Activated naive CD4-positive, alpha-beta T cell treated with Interleukin-2 at 50 U/mL for 16 hours (primary cell): Measurements from ENCODE around the gene TMCO4.
A peak's percentile ranks its signal among the peaks of the same experiment; 100 is the strongest.
"Not testable (repeated sequence)": the region's sequence is repeated elsewhere in the genome, so short reads cannot be mapped to it uniquely, and the experiment has no call there.

Source experiments
- DNase-seq: peaks from one replicate; pipeline ENCODE4 v3.0.0-alpha.2; 2020

Gene TMCO4

GRCh38 chr1:19799230-19800075 is at the start of gene TMCO4:
Gene TMCO4 (minus strand): TSS chr1:19799916. CDS start chr1:19780758, 19,158 bp downstream.
- DNase-seq, result peak; percentile 66

DNA sequence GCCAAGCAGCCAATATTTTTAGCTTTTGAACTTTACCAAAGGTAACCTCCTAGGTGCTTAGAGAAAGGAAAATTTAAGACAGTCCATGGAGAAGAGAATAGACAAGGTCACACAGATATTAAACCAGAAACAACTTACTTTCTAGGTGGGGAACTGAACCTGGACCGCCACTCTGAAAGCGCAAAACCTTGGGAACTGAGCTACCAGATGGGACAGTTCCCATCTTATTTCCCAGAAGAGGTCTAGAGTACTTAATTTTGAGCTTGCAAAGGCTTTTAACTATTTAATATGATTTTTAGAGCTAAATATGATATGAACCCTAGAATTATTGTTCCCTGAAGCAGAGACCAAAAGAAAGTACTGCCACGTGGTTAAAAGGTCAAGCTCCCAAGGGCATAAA is 49.6 kb upstream of the TMCO4 start:
- DNase-seq, result not testable (repeated sequence)

DNA sequence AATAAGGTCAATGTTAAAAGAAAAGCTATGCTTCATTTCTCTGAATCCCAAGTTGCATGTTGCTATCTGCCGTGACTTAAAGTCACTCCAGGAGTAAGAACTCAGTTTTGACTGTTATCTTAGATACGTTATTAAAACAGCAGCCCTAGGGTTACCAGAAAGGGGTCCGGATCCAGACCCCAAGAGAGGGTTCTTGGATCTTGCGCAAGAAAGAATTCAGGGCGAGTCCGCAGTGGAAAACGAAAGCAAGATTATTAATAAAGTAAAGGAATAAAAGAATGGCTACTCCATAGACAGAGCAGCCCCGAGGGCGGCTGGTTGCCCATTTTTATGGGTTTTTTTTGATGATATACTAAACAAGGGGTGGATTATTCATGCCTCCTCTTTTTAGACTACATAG is 47.6 kb upstream of the TMCO4 start:
- not testable (repeated sequence) for DNase-seq

GRCh38 chr1:19846338-19846737 is 46.6 kb upstream of the TMCO4 start:
- no peak for DNase-seq

- no peak for DNase-seq
These were observed 45.8 kb upstream of the TMCO4 start for GRCh38 chr1:19845555-19845954.

DNA sequence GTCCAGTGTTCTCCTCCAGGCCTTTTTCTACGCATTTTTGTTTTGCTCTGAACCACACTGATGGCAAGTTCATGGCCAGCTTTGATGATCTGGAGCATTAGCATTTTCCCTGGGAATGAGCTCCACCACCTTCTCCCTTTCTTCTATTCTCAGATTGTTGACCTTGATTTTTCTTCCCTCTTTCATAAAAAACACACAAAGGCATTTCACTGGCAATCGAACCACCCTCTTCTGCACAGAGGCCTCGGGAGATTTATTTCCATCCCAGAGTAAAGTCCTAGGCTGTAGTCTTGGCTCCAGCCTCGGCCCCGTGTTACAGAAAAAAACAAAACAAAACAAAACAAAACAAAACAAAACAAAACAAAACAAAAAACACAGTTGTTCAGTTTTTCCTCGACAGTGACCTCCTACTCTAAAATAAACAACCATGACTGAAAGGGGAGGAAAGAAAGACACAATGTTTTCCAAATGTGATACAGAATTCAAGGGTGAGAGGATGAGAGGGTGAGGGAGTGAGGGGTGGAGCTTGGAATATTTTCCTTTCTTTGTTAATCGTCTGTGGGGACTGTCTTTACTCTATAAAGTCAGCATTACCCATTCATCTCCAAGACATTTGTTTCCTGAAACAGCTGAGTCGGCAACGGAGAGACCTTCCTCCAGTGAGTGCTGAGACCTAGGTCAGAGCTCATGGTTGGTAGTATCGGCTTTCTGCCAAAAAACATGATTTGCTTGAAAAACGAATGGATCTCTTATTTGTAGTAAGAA is 45.2 kb upstream of the TMCO4 start:
- DNase-seq, result no peak

DNA sequence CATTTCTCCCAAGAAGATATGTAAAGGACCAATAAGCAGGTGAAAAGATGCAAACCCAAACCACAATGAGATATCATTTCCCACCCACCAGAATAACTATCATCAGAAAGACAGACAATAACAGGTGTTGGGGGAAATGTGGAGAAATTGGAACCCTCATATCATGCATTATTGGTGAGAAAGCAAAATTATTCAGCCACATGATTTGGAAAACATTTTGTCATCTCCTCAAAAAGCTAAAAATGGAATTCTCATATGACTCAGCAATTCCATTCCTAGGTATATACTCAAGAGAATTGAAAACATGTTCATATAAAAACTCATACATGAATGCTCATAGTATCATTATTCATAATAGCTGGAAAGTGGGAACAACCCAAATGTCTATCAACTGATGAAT is 40.5 kb upstream of the TMCO4 start:
- no peak for DNase-seq

- DNase-seq, result no peak
These were observed 38.1 kb upstream of the TMCO4 start for GRCh38 chr1:19837866-19838265.

DNA sequence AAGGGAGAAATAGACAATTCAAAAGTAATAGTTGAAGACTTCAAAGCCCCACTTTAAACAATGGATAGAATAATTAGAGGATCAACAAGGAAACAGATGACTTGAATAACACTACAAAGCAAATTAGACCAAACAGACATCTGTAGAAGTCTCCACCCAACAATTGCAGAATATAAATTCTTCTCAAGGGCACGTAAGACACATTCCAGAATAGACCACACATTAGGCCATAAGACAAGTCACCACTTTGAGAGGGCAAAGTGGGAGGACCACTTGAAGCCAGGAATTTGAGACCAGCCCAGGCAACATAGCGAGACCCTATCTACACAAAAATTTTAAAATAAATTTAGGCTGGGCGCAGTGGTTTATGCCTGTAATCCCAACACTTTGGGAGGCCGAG is 35.9 kb upstream of the TMCO4 start:
- no peak for DNase-seq

- DNase-seq, result no peak
These were observed 31.7 kb upstream of the TMCO4 start for GRCh38 chr1:19831441-19831840.

DNA sequence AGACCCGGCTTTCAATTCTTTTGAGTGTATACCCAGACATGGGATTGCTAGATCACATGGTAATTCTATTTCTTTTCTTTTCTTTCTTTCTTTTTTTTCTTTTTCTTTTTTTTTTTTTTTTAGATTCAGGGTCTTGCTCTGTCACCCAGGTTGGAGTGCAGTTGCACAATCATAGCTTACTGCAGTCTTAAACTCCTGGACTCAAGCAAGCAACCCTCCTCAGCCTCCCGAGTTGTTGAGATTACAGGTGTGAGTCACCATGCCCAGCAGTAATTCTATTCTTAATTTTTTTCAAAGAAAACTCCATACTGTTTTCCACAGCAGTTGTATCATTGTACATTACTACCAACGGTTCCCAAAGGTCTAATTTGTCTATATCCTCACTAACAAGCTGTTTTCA is 28.8 kb upstream of the TMCO4 start:
- DNase-seq, result no peak

- no peak for DNase-seq
These were observed 25.6 kb upstream of the TMCO4 start for GRCh38 chr1:19825298-19825697.

DNA sequence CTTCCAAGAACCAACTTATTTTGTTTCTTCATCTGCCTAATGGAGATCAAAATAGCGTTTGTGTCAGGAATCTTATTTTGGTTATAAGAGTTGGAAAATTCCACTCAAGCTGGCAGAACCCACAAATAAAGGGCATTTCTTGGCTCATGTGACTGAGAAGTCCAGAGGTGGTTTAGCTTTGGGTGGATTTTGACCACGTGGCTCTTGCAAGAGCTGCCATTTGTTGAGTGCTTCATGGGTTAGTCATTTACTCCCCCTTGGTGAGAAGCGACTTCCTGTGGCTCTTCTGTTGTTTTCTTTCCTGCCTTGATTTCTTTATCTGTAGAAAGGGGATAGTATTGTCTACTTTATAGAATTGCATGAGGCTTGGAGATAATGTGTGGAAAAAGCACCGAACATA is 24.8 kb upstream of the TMCO4 start:
- DNase-seq, result no peak

DNA sequence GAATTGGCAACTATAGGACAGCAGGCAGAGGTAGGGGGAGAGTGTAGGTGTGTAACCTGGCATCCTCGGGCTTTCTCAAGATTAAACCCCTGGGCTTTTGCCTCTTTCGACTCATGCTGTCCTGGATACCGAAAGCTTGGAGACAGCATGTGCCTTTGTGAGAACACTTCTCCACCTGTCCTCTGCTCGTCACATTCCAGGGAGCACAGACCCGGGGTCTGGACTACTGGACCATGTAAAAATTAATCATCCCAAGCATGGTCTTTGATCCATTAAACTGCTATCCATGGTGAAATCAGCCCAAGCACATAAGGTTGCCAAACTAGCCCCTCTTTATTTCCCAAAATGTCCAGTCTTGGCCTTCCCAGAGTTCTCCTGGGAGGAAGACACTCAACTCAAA is 24.3 kb upstream of the TMCO4 start:
- DNase-seq, result no peak

GRCh38 chr1:19819701-19820100 is 20.0 kb upstream of the TMCO4 start:
- no peak for DNase-seq

DNA sequence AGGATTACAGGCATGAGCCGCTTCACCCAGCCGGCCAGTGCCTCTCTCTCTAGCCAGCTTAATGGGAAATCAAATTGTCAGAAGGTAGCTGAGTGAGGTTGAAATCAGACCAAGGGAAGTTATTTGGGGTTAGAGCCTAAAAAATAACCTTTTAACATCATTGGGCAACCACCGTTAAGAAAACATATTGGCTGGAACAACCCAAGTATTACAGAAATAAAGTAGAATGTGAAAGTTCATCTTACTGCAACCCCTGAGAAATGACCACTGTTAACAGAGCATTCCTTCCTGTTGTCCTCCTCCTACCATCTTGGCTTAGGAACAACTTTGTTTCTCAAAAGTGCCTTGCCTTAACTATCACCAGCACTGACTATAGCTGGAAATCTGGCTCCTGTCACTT is 18.6 kb upstream of the TMCO4 start:
- no peak for DNase-seq

DNA sequence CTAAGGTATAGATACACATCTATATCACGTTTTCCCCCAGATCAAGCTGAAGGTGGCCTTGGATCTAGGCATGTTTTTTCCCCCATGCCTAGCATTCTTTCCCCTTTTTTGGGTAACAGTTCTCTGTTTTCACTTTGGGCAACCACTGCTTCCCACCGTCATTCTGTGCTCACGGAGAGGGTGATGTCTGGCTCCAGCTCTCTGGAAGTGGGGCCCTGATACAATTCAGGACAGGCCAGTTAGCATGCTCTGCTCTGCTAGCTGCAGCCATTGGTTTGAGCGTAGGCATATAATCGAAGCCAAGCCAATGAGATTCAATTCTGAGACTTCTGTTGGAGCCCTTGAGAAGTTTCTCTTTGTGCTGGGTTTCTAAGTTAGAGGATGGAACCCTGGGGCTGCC is 17.4 kb upstream of the TMCO4 start:
- no peak for DNase-seq

GRCh38 chr1:19816737-19817086 is 17.0 kb upstream of the TMCO4 start:
- not testable (repeated sequence) for DNase-seq

DNA sequence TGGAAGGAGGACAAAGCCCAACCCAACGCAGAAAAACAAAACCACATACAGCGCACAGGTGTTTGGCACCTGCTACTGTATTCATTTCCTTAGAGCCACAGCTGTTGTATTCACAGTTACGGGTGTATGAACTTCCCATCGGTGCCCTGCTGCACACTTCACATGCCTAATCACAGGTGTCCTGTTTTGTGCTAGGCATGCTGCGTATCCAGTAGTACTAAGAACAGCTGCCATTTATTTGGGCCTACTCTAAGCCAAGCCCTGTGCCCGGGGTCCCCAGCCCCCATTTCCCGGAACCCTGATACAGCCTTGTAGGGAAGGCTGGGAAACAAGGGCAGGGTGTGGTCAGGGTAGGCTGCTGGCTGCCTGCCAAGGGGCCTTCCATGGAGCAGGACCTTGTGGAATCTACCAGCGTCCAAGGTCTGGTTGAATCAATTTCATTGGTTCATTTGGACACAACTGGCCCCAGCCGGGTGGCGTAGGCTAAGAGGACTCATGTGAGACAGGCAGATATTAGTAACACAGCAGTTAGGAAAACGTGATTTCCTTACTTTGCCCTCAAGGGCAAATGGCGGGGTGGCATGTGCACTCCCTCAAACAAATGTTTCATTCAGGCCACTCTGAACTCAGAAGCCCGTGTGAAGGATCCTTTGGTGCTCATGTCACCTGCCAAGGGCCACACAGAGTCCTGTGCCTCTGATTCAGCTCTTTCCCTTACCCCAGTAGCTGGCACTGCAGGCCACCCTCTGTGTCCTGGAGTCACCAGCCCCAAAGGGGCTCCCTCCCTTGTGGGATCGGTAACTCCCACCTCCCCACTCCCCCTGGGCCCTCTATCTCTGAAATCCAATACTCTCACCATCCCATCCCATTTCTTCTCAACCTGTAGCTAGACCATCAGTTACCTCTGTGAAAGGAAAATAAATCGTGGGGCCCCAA is 16.4 kb upstream of the TMCO4 start:
- DNase-seq, result no peak

- no peak for DNase-seq
These were observed 15.2 kb upstream of the TMCO4 start, which contains the start of gene RNF186 for GRCh38 chr1:19814681-19815503. Gene RNF186 (minus strand): TSS chr1:19815283. CDS start chr1:19815101, 182 bp downstream.

DNA sequence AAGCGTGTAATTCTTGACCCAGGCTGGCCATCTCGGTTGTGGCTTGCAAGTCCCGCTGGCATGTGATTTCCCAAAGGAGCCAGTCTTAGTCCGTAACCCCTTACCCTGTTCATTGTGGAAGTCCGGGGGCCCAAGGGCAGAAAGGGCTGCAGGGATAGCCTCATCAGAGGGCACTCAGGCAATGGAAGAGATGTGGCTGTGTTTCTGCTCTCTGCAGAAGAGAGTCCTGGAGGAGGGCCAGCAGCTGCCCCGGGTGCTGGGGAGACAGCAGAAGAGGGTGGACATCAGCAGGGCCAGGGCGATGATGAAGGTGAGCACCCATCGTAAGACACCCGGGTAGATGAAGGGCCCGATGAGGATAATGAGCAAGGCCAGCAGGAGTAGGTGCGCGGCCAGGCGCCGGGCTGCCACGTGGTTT is 14.5 kb upstream of the TMCO4 start:
- no peak for DNase-seq

DNA sequence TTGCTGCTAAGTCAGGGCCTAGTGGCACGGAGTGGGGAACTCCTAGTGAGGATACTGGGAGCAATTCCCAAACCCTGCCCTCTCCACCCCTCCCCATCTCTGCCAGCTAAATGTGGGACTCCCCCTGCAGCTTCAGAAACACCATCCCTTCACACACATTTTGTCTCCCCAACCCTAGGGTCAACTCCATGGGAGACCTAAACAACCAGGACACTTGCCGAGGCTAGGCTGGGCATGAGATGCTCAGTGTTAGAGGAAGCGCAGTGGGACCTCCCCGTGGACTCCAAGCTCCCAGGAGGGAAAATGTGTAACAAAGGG is 13.9 kb upstream of the TMCO4 start:
- no peak for DNase-seq
